Keratinocyte (primary cell): ENCODE results near the gene ARMC9. TPM values are rescaled to one million over a fixed set of nuclear protein-coding genes. Genes with fewer than 3 reads are reported as not detected.
A peak's percentile ranks its signal among the peaks of the same experiment; 100 is the strongest.

ENCODE experiments used
- DNase-seq: peaks from one replicate; pipeline ENCODE4 v3.0.0-alpha.2; 2011; ENCODE audit warnings: low read depth, missing footprints, low spot score
- FAIRE-seq: peaks from 2 replicates; lab custom pipeline; 2011; peaks lifted over from hg19 to GRCh38; lab: Jason Lieb, UNC
- H2AFZ ChIP-seq: 2 replicates; pipeline ENCODE4 v1.6.0; 2012; ENCODE audit warnings: low read length, control low read depth, inconsistent platforms; ENCODE audit not compliant: control insufficient read depth
- H3K27ac ChIP-seq: 2 replicates; pipeline ENCODE4 v1.5.1; 2011; ENCODE audit warnings: low read length; ENCODE audit not compliant: control insufficient read depth, insufficient read depth
- H3K27me3 ChIP-seq: 3 replicates; pipeline ENCODE4 v1.6.0; 2011; ENCODE audit warnings: low read length; ENCODE audit not compliant: control insufficient read depth, insufficient read depth; ENCODE audit errors: extremely low read depth
- H3K36me3 ChIP-seq, 2 experiments: 2 replicates in 1 of 2; 3 replicates in 1 of 2; pipeline ENCODE4 v1.5.1; 2011; ENCODE audit warnings: low read length in 2 of 2, mild to moderate bottlenecking in 1 of 2; ENCODE audit not compliant: control insufficient read depth in 2 of 2, insufficient read depth in 2 of 2; ENCODE audit errors: extremely low read depth in 1 of 2
- H3K4me1 ChIP-seq: 3 replicates; pipeline ENCODE4 v1.5.1; 2011; ENCODE audit warnings: low read length; ENCODE audit not compliant: control insufficient read depth, insufficient read depth; ENCODE audit errors: extremely low read depth
- H3K4me2 ChIP-seq: 3 replicates; pipeline ENCODE4 v1.6.0; 2011; ENCODE audit warnings: low read depth, low read length; ENCODE audit not compliant: control insufficient read depth, insufficient read depth; ENCODE audit errors: extremely low read depth
- H3K4me3 ChIP-seq, 3 experiments: fragments of 200-600 bp in 1 of 3; sonication (generic) in 1 of 3; 2 replicates in 2 of 3; 3 replicates in 1 of 3; pipeline ENCODE4 v1.5.1; 2011 to 2016; ENCODE audit warnings: low read length in 3 of 3, mild to moderate bottlenecking in 3 of 3, control low read depth in 2 of 3, inconsistent platforms in 1 of 3, low read depth in 1 of 3, mixed read lengths in 1 of 3, mixed run types in 1 of 3, moderate library complexity in 1 of 3; ENCODE audit not compliant: control insufficient read depth in 2 of 3, insufficient read depth in 2 of 3; ENCODE audit errors: extremely low read depth in 1 of 3
- H3K79me2 ChIP-seq: 2 replicates; pipeline ENCODE4 v1.6.0; 2012; ENCODE audit warnings: low read length; ENCODE audit not compliant: control insufficient read depth, insufficient read depth
- H3K9ac ChIP-seq: 3 replicates; pipeline ENCODE4 v1.6.0; 2011; ENCODE audit warnings: low read length; ENCODE audit not compliant: control insufficient read depth, insufficient read depth; ENCODE audit errors: extremely low read depth
- H3K9me1 ChIP-seq: 3 replicates; pipeline ENCODE4 v1.6.0; 2011; ENCODE audit warnings: low read length; ENCODE audit not compliant: control insufficient read depth, insufficient read depth; ENCODE audit errors: extremely low read depth
- H3K9me3 ChIP-seq: 2 replicates; pipeline ENCODE4 v1.5.1; 2012; ENCODE audit warnings: low read depth, low read length; ENCODE audit not compliant: control insufficient read depth
- H4K20me1 ChIP-seq: 3 replicates; pipeline ENCODE4 v1.6.0; 2011; ENCODE audit warnings: low read length; ENCODE audit not compliant: control insufficient read depth, insufficient read depth; ENCODE audit errors: extremely low read depth
- CTCF ChIP-seq, 3 experiments: IDR thresholded peaks in 1 of 3; conservative IDR thresholded peaks in 1 of 3; optimal IDR thresholded peaks in 1 of 3; 2 replicates in 2 of 3; 3 replicates in 1 of 3; pipeline versions ENCODE3 to v1.5.1; 2011; ENCODE audit warnings: low read length in 3 of 3, mild to moderate bottlenecking in 3 of 3, moderate library complexity in 2 of 3, control low read depth in 1 of 3, inconsistent platforms in 1 of 3; ENCODE audit not compliant: insufficient read depth in 2 of 3; ENCODE audit errors: extremely low read depth in 1 of 3
- EZH2 ChIP-seq: IDR thresholded peaks from one replicate; pipeline ENCODE4 v1.6.1; 2012; ENCODE audit warnings: inconsistent platforms, mild to moderate bottlenecking, low read length, moderate library complexity
- dilution Hi-C: fragments of 300-500 bp; cut with MboI; formaldehyde crosslinking; loops from one replicate; pipeline ENCODE4 v1.7.0; 2020; ENCODE audit warnings: low sequenced_read_pairs; ENCODE audit not compliant: extremely low pct_ligation_motif_present
- polyA plus RNA-seq, 5 experiments: library from polyadenylated mRNA; depleted of rRNA in 3 of 5; stranded (reverse) in 3 of 5; stranded (forward) in 1 of 5; unstranded in 1 of 5; fragments of >200 nt; gene quantifications; 1 replicate in 1 of 5; 2 replicates in 3 of 5; 3 replicates in 1 of 5; pipeline versions ENCODE4 v1.2.1 to v1.2.3, GENCODE V29; 2011 to 2012; ENCODE audit warnings: missing spikeins in 2 of 5, low read depth in 1 of 5, low replicate concordance in 1 of 5

ARMC9 gene
- polyA plus RNA-seq, 1 donor (not counting 4 experiments of a cell fraction or from before 2014, with no cell fraction given): 16.2 TPM

- DNase-seq (no peak), FAIRE-seq (no peak)
- peaks cover 0 to 1% of the 10 kb centered on the region in 2 experiments for H3K36me3 ChIP-seq
- H3K27me3 ChIP-seq: no peaks in the 10 kb centered on the region
- H3K9me3 ChIP-seq: no peaks in the 10 kb centered on the region
- no peaks in the 10 kb centered on the region for H3K4me1 ChIP-seq
- H3K79me2 ChIP-seq: no peaks in the 10 kb centered on the region
- H3K27ac ChIP-seq: no peak overlapping the region
- no peaks in the 10 kb centered on the region for H3K9me1 ChIP-seq
- no peak for TF ChIP-seq EZH2
- TF ChIP-seq CTCF (optimal IDR thresholded peaks at IDR 0.05 in 1 of 3, IDR thresholded peaks at IDR 0.05 in 1 of 3, conservative IDR thresholded peaks at IDR 0.05 in 1 of 3; ENCODE audit: extremely low read depth in 1 of 3, insufficient read depth in 2 of 3, low read length in 3 of 3): no peak
- H3K4me2 ChIP-seq: peak overlapping the region; percentile 4
- H4K20me1 ChIP-seq: no peaks in the 10 kb centered on the region
- H3K9ac ChIP-seq: no peak overlapping the region
- no peak overlapping the region for H2AFZ ChIP-seq
- dilution Hi-C loops: no loop called here
- no peak overlapping the region for H3K4me3 ChIP-seq
Measured at GRCh38 chr2:231244382-231245248, 46.2 kb downstream of the ARMC9 start.

- H3K79me2 ChIP-seq: no peaks in the 10 kb centered on the region
- no peak overlapping the region for H3K4me3 ChIP-seq
- H3K27me3 ChIP-seq: no peaks in the 10 kb centered on the region
- H2AFZ ChIP-seq: no peak overlapping the region
- dilution Hi-C loops: no loop called here
- H3K9me3 ChIP-seq: no peaks in the 10 kb centered on the region
- H3K36me3 ChIP-seq: peaks cover 0 to 1% of the 10 kb centered on the region in 2 experiments
- H4K20me1 ChIP-seq: no peaks in the 10 kb centered on the region
- no peak overlapping the region for H3K9ac ChIP-seq
- H3K4me1 ChIP-seq: no peaks in the 10 kb centered on the region
- TF ChIP-seq EZH2: no peak
- TF ChIP-seq CTCF (optimal IDR thresholded peaks at IDR 0.05 in 1 of 3, IDR thresholded peaks at IDR 0.05 in 1 of 3, conservative IDR thresholded peaks at IDR 0.05 in 1 of 3; ENCODE audit: extremely low read depth in 1 of 3, insufficient read depth in 2 of 3, low read length in 3 of 3): peak; percentile 12 to 54 (median 26)
- H3K4me2 ChIP-seq: peak overlapping the region; percentile 4
- DNase-seq (no peak), FAIRE-seq (no peak)
- H3K27ac ChIP-seq: no peak overlapping the region
- H3K9me1 ChIP-seq: no peaks in the 10 kb centered on the region
Measured at GRCh38 chr2:231245249-231246094, 47.0 kb downstream of the ARMC9 start.
